BJ (cell line): ENCODE measurements around the gene UBE2QL1. TPM values are rescaled to one million over a fixed set of nuclear protein-coding genes. Genes with fewer than 3 reads are reported as not detected.

Experiments
- CTCF ChIA-PET: fragments of 350-600 bp; formaldehyde crosslinking; extraction: SDS; loops from one replicate; lab custom pipeline; 2021; ENCODE audit warnings: antibody characterized with exemption, inconsistent platforms; lab: Yijun Ruan, JAX
- POLR2A ChIA-PET: fragments of 300-600 bp; sonication (Branson Sonifier 250); formaldehyde crosslinking; extraction: SDS; loops from one replicate; lab custom pipeline; 2021; ENCODE audit warnings: antibody characterized with exemption; lab: Charles Lee
- DNase-seq: peaks from one replicate; pipeline ENCODE4 v3.0.0-alpha.2; 2011; ENCODE audit warnings: low read depth
- H3K27me3 ChIP-seq: 2 replicates; pipeline ENCODE4 v1.6.0; 2011; ENCODE audit warnings: low read length; ENCODE audit not compliant: control insufficient read depth, insufficient read depth
- H3K36me3 ChIP-seq: 2 replicates; pipeline ENCODE4 v1.5.1; 2011; ENCODE audit warnings: low read length; ENCODE audit not compliant: control insufficient read depth, insufficient read depth
- H3K4me3 ChIP-seq: 2 replicates; pipeline ENCODE4 v1.5.1; 2011; ENCODE audit warnings: low read depth, mild to moderate bottlenecking, control low read depth, low read length
- CTCF ChIP-seq: IDR thresholded peaks from 2 replicates; pipeline ENCODE4 v1.5.1; 2011; ENCODE audit warnings: low read depth, mild to moderate bottlenecking, control low read depth, inconsistent platforms, low read length, moderate library complexity; ENCODE audit not compliant: insufficient read depth
- polyA plus RNA-seq: library from polyadenylated mRNA; depleted of rRNA; stranded (reverse); fragments of >200 nt; gene quantifications from 2 replicates; pipeline ENCODE4 v1.2.3, GENCODE V29; 2011

UBE2QL1 gene
- polyA plus RNA-seq, 1 experiment: not detected

GRCh38 chr5:6469836-6470235 lies 21.2 kb downstream of the UBE2QL1 start:
- CTCF ChIA-PET: no interaction called here
- Histone ChIP-seq H3K27me3 (peaks cover 2% of the 10 kb centered on the region; the same call in 1 of the 2 replicates), H3K36me3 (no peaks in the 10 kb centered on the region), H3K4me3 (no peak overlapping the region)
- TF ChIP-seq CTCF: no peak
- POLR2A ChIA-PET: no interaction called here
- no peak for DNase-seq

GRCh38 chr5:6470672-6471071 lies 22.0 kb downstream of the UBE2QL1 start:
- no peak for DNase-seq
- Histone ChIP-seq H3K4me3 (no peak overlapping the region), H3K36me3 (no peaks in the 10 kb centered on the region), H3K27me3 (peaks cover 2% of the 10 kb centered on the region; the same call in 1 of the 2 replicates)
- TF ChIP-seq CTCF: no peak
- POLR2A ChIA-PET: no interaction called here
- CTCF ChIA-PET: no interaction called here

- H3K27me3 ChIP-seq: peaks cover 2% of the 10 kb centered on the region; the same call in 1 of the 2 replicates
- ChIA-PET POLR2A (no interaction called here), CTCF (no interaction called here)
- no peak overlapping the region for H3K4me3 ChIP-seq
- DNase-seq: no peak
- H3K36me3 ChIP-seq: no peaks in the 10 kb centered on the region
- TF ChIP-seq CTCF: no peak
Observed at GRCh38 chr5:6471252-6471651, 22.6 kb downstream of the UBE2QL1 start.

GRCh38 chr5:6472792-6473191 lies 24.1 kb downstream of the UBE2QL1 start:
- CTCF ChIA-PET: no interaction called here
- POLR2A ChIA-PET: no interaction called here

GRCh38 chr5:6473284-6473683 lies 24.6 kb downstream of the UBE2QL1 start:
- Histone ChIP-seq H3K36me3 (no peaks in the 10 kb centered on the region), H3K4me3 (no peak overlapping the region), H3K27me3 (peaks cover 2% of the 10 kb centered on the region; the same call in 1 of the 2 replicates)
- no peak for TF ChIP-seq CTCF
- ChIA-PET CTCF (no interaction called here), POLR2A (no interaction called here)
- DNase-seq: no peak

More at GRCh38 chr5:6472792-6473191, 24.1 kb downstream of the UBE2QL1 start:
- Histone ChIP-seq H3K4me3 (no peak overlapping the region), H3K36me3 (no peaks in the 10 kb centered on the region), H3K27me3 (peaks cover 2% of the 10 kb centered on the region; the same call in 1 of the 2 replicates)
- no peak for TF ChIP-seq CTCF
- DNase-seq: no peak
